Right atrium auricular region (tissue), 2 donors: ENCODE measurements around the gene PPP1R9B. TPM values are rescaled to one million over a fixed set of nuclear protein-coding genes. Genes with fewer than 3 reads are reported as not detected.
A peak's percentile ranks its signal among the peaks of the same experiment; 100 is the strongest.

Source experiments
- DNase-seq: peaks from one replicate; pipeline ENCODE4 v3.0.0-alpha.2; 2019; ENCODE audit warnings: low spot score
- H3K27ac ChIP-seq, 2 donors: fragments of 200-600 bp; sonication (generic); 1 replicate in 1 of 2; 2 replicates in 1 of 2; pipeline ENCODE4 v1.5.1; 2016 to 2019
- H3K27me3 ChIP-seq, 2 donors: fragments of 200-600 bp; sonication (generic); one replicate each; pipeline versions ENCODE4 v1.5.1 to v1.6.0; 2017 to 2019
- H3K36me3 ChIP-seq: fragments of 200-600 bp; sonication (generic); one replicate; pipeline ENCODE4 v1.5.1; 2016
- H3K4me1 ChIP-seq, 2 donors: fragments of 200-600 bp; sonication (generic); one replicate each; pipeline versions ENCODE4 v1.5.1 to v1.6.0; 2017 to 2019
- H3K4me3 ChIP-seq, 2 donors: fragments of 200-600 bp; sonication (generic); 1 replicate in 1 of 2; 2 replicates in 1 of 2; pipeline ENCODE4 v1.5.1; 2017 to 2019; ENCODE audit warnings: mild to moderate bottlenecking in 1 of 2, moderate library complexity in 1 of 2
- H3K9me3 ChIP-seq, 2 donors: fragments of 200-600 bp; sonication (generic); one replicate each; pipeline ENCODE4 v1.5.1; 2019
- total RNA-seq, 2 donors: library from RNA; depleted of rRNA; stranded (reverse); fragments of >200 nt; gene quantifications; one replicate each; pipeline ENCODE4 v1.1.0, GENCODE V29; 2016
- TF ChIP-seq, protein P1 (sequence below), 2 donors: fragments of 200-600 bp; sonication (generic); IDR thresholded peaks; one replicate each; pipeline ENCODE4 v1.5.1; 2019; ENCODE audit warnings: antibody characterized with exemption in 2 of 2

Gene PPP1R9B
- total RNA-seq, 2 donors from 2014 or later: 16.9 to 24.2 TPM

DNA sequence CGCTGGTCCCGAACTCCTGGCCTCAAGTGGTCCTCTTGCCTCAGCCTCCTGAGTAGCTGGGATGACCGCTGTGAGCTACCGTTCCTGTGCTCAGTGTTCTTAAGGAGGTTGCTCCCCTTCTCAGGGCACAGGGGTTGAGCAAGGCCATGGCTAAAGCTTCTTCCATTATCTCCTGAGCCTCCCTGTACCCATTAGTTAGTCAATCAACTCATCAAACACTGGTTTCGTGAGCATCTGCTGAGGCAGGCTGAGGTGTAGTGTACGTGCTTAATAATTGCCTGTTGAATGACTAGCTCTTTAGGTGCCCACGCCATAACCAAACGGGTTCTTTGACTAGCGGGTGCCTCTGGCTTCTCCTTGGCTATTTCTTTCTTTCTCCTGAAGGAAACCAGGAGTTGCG is 27.0 kb upstream of the PPP1R9B start:
- TF ChIP-seq, protein P1, sequence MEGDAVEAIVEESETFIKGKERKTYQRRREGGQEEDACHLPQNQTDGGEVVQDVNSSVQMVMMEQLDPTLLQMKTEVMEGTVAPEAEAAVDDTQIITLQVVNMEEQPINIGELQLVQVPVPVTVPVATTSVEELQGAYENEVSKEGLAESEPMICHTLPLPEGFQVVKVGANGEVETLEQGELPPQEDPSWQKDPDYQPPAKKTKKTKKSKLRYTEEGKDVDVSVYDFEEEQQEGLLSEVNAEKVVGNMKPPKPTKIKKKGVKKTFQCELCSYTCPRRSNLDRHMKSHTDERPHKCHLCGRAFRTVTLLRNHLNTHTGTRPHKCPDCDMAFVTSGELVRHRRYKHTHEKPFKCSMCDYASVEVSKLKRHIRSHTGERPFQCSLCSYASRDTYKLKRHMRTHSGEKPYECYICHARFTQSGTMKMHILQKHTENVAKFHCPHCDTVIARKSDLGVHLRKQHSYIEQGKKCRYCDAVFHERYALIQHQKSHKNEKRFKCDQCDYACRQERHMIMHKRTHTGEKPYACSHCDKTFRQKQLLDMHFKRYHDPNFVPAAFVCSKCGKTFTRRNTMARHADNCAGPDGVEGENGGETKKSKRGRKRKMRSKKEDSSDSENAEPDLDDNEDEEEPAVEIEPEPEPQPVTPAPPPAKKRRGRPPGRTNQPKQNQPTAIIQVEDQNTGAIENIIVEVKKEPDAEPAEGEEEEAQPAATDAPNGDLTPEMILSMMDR (IDR thresholded peaks at IDR 0.05): no peak
- H3K27ac ChIP-seq: peak overlapping the region; percentile 84 to 88
- H3K9me3 ChIP-seq: no peaks in the 10 kb centered on the region
- DNase-seq: no peak
- H3K4me1 ChIP-seq: peaks cover 0 to 51% of the 10 kb centered on the region in 2 donors
- no peaks in the 10 kb centered on the region for H3K36me3 ChIP-seq
- no peaks in the 10 kb centered on the region for H3K27me3 ChIP-seq
- peak overlapping the region in 1 of 2 donors; percentile 17 for H3K4me3 ChIP-seq

DNA sequence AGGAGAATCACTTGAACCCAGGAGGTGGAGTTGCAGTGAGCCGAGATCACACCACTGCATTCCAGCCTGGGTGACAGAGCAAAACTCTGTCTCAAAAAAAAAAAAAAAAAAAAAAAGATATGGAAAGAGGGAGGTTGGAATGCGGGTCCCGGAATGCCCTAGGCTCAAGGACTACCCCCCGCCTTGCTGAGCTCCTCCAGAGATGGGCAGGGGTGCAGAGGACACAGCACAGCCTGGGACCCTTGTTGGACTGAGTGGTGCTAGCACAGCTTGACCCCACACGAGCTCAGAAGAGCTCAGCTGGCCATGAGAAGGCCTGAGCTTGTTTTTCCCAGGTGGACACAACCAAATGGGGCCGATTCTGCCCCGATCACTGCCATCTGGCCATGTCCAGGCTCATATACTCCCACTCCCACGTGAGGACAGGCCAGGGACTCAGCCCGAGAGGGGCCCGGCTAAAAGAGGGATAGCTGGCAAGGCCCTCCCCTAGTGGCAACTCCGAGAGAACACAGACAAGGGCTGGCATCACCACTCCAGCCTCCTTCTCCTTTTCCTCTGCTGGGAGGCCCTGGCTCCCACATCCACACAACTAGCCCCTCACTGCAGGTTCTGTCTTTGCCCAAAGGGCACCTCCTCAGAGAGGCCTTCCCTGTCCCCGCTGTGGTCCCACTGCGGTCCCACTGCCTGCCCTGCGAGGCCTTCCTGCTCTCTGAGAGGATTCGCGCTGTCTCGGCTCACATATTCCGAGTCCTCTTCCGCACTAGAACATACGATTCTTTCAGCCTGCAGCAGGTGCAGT is 26.3 kb upstream of the PPP1R9B start:
- H3K4me1 ChIP-seq: peaks cover 0 to 53% of the 10 kb centered on the region in 2 donors
- TF ChIP-seq, protein P1 (IDR thresholded peaks at IDR 0.05): peak in 1 of 2 donors; percentile 34
- H3K9me3 ChIP-seq: no peaks in the 10 kb centered on the region
- H3K4me3 ChIP-seq: no peak overlapping the region
- no peak for DNase-seq
- peak overlapping the region; percentile 84 to 88 for H3K27ac ChIP-seq
- H3K27me3 ChIP-seq: no peaks in the 10 kb centered on the region
- H3K36me3 ChIP-seq: no peaks in the 10 kb centered on the region

DNA sequence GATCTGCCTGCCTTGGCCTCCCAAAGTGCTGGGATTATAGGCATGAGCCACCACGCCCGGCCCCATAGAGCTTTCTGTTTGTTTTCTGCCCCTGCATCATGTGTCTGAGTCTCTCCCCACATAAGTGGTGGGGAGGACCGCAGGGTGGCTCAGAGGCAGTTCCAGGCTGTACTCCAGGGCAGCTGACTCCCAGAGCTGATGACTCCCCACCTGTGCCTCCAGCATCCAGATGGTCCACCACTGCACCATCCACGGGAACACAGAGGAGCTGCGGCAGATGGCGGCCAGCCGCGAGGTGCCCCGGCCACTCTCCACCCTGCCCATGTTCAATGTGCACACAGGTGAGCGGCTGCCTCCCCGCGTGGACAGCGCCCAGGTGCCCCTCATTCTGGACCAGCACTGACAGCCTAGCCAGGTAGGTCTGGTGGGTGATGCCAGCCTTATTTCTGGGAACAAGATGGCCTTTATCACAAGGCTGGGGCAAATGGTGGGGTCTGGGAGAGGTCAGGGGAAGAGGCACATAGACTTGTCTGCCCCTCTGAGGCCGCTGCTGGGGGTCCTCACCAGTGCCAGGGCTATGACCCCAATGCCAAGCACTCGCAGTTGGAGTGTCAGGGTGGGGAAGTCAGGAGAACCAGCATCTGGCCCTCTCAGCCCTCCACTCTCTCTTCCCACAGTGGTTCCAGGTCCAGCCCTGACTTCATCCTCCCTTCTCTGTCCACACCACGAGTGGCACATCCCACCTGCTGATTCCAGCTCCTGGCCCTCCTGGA is 24.7 kb upstream of the PPP1R9B start:
- no peak for DNase-seq
- Histone ChIP-seq H3K4me1 (peaks cover 0 to 64% of the 10 kb centered on the region in 2 donors), H3K4me3 (no peak overlapping the region), H3K27me3 (no peaks in the 10 kb centered on the region), H3K27ac (peak overlapping the region; percentile 84 to 88), H3K9me3 (no peaks in the 10 kb centered on the region), H3K36me3 (no peaks in the 10 kb centered on the region)
- TF ChIP-seq, protein P1 (IDR thresholded peaks at IDR 0.05): no peak

DNA sequence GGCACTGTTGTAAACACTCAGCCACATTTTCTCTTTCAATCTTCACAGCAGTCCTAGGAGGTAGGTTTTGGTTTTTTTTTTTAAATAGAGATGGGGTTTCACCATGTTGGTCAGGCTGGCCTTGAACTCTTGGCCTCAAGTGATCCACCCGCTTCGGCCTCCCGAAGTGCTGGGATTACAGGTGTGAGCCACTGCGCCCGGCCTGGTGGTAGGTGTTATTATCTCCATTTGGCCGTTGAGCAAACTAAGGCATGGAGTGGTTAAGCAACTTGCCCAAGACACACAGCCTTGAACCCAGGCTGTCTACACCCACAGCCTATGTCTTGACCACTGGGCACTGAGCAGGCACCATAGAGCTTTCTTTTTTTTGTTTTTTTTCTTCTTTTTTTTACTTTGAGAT is 24.0 kb upstream of the PPP1R9B start:
- Histone ChIP-seq H3K4me3 (no peak overlapping the region), H3K4me1 (peaks cover 0 to 65% of the 10 kb centered on the region in 2 donors), H3K9me3 (no peaks in the 10 kb centered on the region), H3K36me3 (no peaks in the 10 kb centered on the region), H3K27me3 (no peaks in the 10 kb centered on the region), H3K27ac (peak overlapping the region; percentile 82 to 84)
- TF ChIP-seq, protein P1 (IDR thresholded peaks at IDR 0.05): no peak
- DNase-seq: no peak

DNA sequence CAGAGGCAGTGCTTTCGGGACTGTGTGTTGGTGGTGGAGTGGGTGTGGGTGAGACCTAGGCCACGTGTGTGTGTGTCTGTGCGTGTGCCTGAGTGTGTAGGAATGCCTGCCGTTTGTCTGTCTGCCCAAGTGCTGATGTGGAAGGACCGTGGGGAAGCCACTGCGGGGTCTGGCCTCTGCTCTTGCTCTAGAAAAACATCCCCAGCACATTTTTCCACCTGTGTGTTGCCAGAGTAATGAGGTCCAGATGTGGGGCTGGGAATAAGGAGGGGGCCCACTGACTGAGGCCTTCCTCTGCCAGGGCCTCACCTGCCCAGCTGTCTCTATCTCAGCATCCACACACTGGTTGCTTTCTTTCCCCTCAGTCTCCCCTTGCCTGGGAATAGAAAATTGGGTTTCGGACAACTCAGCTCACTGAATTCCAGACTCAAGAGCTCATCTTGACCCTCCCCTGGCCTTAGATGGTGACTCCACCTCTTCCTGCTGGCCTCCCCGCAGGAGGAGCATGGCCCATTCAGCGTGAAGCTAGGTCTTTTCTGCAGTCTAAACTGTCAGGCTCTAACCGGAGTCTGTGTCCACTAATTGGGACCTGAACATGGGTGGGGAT is 23.0 kb upstream of the PPP1R9B start:
- Histone ChIP-seq H3K36me3 (no peaks in the 10 kb centered on the region), H3K4me1 (peaks cover 0 to 69% of the 10 kb centered on the region in 2 donors), H3K9me3 (no peaks in the 10 kb centered on the region), H3K27ac (peak overlapping the region; percentile 82 to 84), H3K4me3 (no peak overlapping the region), H3K27me3 (no peaks in the 10 kb centered on the region)
- TF ChIP-seq, protein P1 (IDR thresholded peaks at IDR 0.05): no peak
- no peak for DNase-seq
